ENCODE measurements around the gene ASTN2.

DNA sequence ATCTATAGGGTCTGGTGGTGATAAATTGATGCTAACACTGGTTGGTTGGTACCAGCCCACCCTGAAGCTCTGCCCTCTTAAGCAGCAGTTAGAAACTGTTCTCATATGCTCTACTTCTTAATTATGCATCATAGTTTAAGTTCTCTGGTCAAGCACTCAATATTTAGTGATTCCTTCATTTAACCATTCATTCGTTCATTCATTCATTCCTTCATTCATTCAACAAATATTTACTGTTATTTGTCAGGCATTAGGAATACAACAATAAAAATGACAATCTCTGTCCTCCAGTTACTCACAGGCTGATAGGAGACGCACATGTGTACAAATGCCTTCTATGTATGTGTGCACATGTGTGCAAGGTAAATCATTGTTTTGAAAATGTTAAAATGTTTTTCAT, 673.1 kb downstream of the ASTN2 start:
- TF ChIP-seq CHD2 (IDR thresholded peaks at IDR 0.05; ENCODE audit: low read length, partially characterized antibody) (no peak), POLR2AphosphoS2 (conservative IDR thresholded peaks at IDR 0.05; ENCODE audit: low read length) (no peak), JUN (IDR thresholded peaks at IDR 0.05) (no peak), POLR2A (IDR thresholded peaks at IDR 0.05; ENCODE audit: low read length) (no peak), RFX5 (IDR thresholded peaks at IDR 0.05) (no peak), RAD21 (conservative IDR thresholded peaks at IDR 0.05 in 1 of 2, IDR thresholded peaks at IDR 0.05 in 1 of 2) (no peak), EP300 (IDR thresholded peaks at IDR 0.05) (no peak), RNF2 (IDR thresholded peaks at IDR 0.05; ENCODE audit: borderline replicate concordance, low read depth) (no peak)
- TF ChIP-seq, protein P1, sequence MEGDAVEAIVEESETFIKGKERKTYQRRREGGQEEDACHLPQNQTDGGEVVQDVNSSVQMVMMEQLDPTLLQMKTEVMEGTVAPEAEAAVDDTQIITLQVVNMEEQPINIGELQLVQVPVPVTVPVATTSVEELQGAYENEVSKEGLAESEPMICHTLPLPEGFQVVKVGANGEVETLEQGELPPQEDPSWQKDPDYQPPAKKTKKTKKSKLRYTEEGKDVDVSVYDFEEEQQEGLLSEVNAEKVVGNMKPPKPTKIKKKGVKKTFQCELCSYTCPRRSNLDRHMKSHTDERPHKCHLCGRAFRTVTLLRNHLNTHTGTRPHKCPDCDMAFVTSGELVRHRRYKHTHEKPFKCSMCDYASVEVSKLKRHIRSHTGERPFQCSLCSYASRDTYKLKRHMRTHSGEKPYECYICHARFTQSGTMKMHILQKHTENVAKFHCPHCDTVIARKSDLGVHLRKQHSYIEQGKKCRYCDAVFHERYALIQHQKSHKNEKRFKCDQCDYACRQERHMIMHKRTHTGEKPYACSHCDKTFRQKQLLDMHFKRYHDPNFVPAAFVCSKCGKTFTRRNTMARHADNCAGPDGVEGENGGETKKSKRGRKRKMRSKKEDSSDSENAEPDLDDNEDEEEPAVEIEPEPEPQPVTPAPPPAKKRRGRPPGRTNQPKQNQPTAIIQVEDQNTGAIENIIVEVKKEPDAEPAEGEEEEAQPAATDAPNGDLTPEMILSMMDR (IDR thresholded peaks at IDR 0.05) = no peak
- TF ChIP-seq, protein P2, sequence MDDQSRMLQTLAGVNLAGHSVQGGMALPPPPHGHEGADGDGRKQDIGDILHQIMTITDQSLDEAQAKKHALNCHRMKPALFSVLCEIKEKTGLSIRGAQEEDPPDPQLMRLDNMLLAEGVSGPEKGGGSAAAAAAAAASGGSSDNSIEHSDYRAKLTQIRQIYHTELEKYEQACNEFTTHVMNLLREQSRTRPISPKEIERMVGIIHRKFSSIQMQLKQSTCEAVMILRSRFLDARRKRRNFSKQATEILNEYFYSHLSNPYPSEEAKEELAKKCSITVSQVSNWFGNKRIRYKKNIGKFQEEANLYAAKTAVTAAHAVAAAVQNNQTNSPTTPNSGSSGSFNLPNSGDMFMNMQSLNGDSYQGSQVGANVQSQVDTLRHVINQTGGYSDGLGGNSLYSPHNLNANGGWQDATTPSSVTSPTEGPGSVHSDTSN (IDR thresholded peaks at IDR 0.05) = no peak
- TF ChIP-seq, protein P3, sequence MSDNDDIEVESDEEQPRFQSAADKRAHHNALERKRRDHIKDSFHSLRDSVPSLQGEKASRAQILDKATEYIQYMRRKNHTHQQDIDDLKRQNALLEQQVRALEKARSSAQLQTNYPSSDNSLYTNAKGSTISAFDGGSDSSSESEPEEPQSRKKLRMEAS (IDR thresholded peaks at IDR 0.05) = no peak
- TF ChIP-seq, protein P4, sequence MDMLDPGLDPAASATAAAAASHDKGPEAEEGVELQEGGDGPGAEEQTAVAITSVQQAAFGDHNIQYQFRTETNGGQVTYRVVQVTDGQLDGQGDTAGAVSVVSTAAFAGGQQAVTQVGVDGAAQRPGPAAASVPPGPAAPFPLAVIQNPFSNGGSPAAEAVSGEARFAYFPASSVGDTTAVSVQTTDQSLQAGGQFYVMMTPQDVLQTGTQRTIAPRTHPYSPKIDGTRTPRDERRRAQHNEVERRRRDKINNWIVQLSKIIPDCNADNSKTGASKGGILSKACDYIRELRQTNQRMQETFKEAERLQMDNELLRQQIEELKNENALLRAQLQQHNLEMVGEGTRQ (IDR thresholded peaks at IDR 0.05) = no peak
